NCI-H2196 (cell line): ENCODE data around the gene SKA3.

ENCODE experiments used
- DNase-seq: peaks from one replicate; lab custom pipeline; 2025; ENCODE audit not compliant: unreplicated experiment; lab: John Stamatoyannopoulos, UW

Gene SKA3

DNA sequence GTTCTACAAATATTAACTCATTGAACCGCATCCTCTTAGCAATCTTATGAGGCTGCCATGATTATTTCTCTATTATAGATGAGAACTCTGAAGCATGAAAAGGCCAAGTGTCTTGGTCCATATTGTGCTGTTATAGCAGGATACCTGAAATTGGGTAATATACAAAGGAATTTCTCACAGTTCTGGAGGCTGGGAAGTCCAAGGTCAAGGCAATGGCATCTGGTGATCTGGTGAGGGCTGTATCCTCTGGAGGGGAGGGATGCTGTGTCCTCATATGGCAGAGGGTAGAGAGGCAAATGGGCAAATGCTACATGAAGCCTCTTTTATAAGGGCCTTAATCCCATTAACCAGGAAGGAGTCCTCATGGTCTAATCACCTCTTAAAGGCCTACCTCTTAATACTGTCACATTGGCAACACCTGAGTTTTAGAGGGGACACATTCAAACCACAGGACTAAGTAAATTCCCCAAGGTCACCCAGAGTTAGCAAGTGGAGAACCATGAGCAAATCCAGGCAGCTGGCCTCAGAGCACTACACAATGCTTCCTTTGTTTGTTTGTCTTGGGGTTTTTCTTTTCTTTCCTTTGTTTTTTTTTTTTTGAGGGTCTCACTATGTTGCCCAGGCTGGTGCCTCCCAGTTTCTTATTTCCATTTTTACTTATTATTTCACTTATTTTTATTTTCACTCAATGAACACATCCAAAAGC is 59.1 kb downstream of the SKA3 start:
- DNase-seq, result no peak

DNA sequence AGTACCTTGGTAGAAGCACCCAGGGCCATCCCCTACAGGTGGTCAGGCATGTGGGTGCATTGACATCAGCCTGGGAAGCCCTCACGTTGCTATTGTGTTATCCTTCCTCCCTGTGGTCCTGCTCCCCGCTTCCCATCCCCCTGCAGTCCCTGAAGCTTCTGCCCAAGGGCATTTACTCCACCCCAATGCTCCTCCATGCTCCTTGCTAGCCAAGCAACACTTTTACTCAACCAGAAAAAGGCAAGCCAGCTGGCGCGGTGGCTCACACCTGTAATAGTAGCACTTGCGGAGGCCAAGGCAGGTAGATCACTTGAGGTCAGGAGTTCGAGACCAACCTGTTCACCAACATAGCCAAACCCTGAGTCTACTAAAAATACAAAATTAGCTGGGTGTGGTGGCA is 60.2 kb downstream of the SKA3 start:
- DNase-seq, result no peak

DNA sequence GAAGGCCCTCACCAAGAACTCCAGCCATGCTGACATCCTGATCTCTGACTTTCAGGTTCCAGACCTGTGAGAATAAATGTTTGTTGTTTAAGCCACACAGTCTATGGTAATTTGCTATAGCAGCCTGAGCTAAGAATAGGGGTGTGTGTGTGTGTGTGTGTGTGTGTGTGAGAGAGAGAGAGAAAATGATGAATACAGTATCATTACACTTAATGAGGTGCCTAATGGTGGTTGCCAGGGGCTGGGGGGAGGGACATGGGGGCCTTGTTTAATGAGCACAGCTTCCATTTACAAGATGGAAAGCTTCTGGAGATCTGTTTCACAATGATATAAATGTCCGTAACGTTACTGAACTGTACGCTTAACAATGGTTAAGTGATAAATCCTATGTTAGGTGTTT is 61.1 kb downstream of the SKA3 start:
- no peak for DNase-seq

DNA sequence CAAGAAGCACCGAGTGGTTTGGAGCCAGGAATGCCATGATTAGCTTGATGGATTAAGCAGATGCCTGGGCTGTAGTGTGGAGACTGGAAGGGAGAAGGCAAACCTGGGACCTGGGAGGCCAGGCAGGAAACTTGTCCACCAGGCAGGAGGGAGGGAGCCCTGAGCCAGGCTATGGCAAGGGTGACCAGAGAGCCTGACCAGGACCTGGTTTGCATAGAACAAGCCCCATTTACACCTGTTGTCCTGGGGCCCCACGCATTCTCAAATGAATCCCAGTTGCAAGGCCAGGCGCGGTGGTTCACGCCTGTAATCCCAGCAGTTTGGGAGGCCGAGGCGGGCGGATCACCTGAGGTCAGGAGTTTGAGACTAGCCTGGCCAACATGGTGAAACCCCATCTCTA is 64.8 kb downstream of the SKA3 start:
- no peak for DNase-seq

DNA sequence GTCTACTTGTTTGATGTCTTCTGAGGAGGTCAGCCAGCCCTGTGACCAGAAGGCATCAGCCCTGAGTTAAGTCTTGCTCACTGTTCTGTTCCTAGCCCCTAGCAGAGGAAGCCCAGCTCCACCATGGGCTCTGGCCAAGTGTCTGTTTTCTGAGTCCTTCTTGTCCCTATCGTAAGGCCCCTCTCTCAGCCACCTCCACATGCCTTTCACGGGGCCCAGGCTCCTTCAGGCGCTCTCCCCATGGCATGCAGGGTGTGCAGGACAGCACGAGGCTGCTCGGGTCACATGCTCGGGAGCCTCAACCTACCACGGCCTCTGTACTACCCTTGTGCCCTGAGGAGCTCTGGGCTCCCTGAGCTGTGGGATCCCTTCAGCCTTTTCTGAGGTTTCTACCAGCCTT is 67.2 kb downstream of the SKA3 start:
- DNase-seq, result no peak

DNA sequence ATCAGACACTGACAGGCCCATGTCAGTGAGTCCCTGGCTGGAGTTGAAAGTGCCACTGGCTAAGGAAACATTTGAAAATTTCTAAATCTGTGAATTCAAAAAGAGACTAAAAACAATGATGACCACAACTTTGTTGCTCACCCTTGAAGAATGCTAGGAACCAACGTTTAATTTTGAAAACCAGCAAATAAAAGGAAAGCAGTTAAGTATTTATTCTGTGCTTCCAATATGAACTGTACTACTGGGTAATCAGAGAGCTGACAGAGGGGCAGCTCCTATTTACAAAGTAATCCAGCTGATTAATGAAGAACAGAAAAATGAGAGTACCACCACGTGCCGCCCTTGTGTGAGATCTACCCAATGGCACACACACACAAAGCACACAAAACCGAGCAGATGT is 70.3 kb downstream of the SKA3 start:
- no peak for DNase-seq

DNA sequence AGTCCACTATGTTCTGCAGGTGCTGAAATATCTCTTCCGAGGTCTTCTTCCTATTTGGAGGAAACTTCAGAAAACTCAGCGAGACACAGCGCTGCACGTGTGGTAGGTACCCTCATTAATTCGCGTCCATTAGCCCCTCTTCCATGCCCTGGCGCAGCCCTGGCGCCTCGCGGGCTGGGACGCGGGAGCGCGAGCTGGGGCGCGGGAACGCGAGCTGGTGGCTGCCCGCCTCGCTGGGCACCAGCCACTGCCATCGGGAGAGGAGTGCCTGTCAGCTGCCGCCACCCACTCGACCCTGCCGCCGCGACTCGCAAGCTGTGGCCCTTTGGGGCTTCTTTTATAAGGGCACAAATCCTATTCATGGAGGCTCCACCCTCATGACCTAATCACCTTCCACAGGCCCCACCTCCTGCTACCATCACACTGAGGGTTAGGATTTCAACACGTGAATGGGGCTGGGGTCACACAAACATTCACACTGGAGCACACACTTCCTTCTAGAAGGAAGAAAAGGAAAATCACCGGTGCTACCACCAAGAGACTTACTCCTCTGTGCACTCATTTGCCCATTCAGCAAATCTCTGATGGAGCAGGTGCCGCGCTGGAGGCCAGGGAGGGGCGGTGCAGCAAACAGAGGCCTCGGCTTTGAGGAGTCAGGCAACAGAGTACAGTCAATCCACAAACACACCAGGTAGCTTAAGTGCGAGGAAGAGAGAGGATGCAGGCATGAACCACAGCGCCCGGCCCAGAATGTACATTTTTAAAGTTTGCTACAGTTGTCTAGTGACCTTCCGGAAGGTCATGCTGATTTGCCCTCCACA is 71.9 kb downstream of the SKA3 start:
- DNase-seq, result no peak
